Measurements from ENCODE around the gene CARS1. TPM values are rescaled to one million over a fixed set of nuclear protein-coding genes. Genes with fewer than 3 reads are reported as not detected.

Gene CARS1
- total and polyA plus RNA-seq, 2 experiments from 2014 or later, result 72.9 to 95.9 TPM

DNA sequence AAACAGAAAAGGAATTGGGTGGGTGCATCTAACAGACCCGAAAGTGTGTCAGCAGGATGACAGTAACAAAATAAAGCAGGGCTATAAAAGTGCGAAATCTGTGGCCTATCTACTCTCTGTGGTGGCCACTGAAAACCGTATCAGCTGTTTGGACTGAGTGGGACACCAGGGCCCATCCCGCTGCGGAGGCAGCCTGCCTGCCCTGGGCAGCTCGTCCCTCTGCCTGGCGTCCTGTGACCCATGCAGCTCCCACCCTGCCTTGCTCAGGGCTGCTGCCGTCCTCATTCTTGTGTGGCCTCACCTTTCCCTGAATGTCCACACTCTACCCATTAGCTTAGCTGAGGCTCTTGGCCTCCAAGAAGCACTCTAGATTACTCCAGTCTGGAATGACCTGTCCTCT, 30.4 kb downstream of the CARS1 start:
- Histone ChIP-seq H3K4me2 (no peak overlapping the region), H2AFZ (no peak overlapping the region), H4K20me1 (replicated peaks; ENCODE audit: insufficient read depth) (peaks cover 22% of the 10 kb centered on the region), H3K4me3 (no peak overlapping the region), H3K27ac (ENCODE audit: low read depth) (no peak overlapping the region), H3K27me3 (ENCODE audit: insufficient read depth) (no peaks in the 10 kb centered on the region), H3F3A (replicated peaks; ENCODE audit: low read depth) (no peaks in the 10 kb centered on the region), H3K9me2 (ENCODE audit: insufficient read depth) (no peaks in the 10 kb centered on the region), H3K4me1 (ENCODE audit: insufficient read depth) (no peaks in the 10 kb centered on the region), H3K36me3 (ENCODE audit: insufficient read depth) (peaks cover 38% of the 10 kb centered on the region), H3K79me2 (replicated peaks; ENCODE audit: insufficient read depth) (peaks cover 15% of the 10 kb centered on the region)
- DNase-seq (ENCODE audit: low spot score) (no peak), ATAC-seq (no peak)
- peaks cover 14% of the 10 kb centered on the region for H3K4me1 Mint-ChIP-seq
- H3K27me3 Mint-ChIP-seq (ENCODE audit: insufficient read depth, low read depth, poor library complexity), result peaks cover 12% of the 10 kb centered on the region
- H3K4me3 Mint-ChIP-seq, result no peak overlapping the region
- no peak for TF ChIP-seq POLR2AphosphoS5 (IDR thresholded peaks at IDR 0.05; ENCODE audit: low read depth)
- no peak for TF ChIP-seq NANOG (IDR thresholded peaks at IDR 0.05; ENCODE audit: borderline replicate concordance)
- no peak for TF ChIP-seq JUNB (IDR thresholded peaks at IDR 0.05; ENCODE audit: unreplicated experiment)
- TF ChIP-seq, protein P1, sequence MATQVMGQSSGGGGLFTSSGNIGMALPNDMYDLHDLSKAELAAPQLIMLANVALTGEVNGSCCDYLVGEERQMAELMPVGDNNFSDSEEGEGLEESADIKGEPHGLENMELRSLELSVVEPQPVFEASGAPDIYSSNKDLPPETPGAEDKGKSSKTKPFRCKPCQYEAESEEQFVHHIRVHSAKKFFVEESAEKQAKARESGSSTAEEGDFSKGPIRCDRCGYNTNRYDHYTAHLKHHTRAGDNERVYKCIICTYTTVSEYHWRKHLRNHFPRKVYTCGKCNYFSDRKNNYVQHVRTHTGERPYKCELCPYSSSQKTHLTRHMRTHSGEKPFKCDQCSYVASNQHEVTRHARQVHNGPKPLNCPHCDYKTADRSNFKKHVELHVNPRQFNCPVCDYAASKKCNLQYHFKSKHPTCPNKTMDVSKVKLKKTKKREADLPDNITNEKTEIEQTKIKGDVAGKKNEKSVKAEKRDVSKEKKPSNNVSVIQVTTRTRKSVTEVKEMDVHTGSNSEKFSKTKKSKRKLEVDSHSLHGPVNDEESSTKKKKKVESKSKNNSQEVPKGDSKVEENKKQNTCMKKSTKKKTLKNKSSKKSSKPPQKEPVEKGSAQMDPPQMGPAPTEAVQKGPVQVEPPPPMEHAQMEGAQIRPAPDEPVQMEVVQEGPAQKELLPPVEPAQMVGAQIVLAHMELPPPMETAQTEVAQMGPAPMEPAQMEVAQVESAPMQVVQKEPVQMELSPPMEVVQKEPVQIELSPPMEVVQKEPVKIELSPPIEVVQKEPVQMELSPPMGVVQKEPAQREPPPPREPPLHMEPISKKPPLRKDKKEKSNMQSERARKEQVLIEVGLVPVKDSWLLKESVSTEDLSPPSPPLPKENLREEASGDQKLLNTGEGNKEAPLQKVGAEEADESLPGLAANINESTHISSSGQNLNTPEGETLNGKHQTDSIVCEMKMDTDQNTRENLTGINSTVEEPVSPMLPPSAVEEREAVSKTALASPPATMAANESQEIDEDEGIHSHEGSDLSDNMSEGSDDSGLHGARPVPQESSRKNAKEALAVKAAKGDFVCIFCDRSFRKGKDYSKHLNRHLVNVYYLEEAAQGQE (IDR thresholded peaks at IDR 0.05; ENCODE audit: unreplicated experiment), result no peak
- no peak for TF ChIP-seq EZH2phosphoT487 (IDR thresholded peaks at IDR 0.05; ENCODE audit: unreplicated experiment)
- TF ChIP-seq, protein P2, sequence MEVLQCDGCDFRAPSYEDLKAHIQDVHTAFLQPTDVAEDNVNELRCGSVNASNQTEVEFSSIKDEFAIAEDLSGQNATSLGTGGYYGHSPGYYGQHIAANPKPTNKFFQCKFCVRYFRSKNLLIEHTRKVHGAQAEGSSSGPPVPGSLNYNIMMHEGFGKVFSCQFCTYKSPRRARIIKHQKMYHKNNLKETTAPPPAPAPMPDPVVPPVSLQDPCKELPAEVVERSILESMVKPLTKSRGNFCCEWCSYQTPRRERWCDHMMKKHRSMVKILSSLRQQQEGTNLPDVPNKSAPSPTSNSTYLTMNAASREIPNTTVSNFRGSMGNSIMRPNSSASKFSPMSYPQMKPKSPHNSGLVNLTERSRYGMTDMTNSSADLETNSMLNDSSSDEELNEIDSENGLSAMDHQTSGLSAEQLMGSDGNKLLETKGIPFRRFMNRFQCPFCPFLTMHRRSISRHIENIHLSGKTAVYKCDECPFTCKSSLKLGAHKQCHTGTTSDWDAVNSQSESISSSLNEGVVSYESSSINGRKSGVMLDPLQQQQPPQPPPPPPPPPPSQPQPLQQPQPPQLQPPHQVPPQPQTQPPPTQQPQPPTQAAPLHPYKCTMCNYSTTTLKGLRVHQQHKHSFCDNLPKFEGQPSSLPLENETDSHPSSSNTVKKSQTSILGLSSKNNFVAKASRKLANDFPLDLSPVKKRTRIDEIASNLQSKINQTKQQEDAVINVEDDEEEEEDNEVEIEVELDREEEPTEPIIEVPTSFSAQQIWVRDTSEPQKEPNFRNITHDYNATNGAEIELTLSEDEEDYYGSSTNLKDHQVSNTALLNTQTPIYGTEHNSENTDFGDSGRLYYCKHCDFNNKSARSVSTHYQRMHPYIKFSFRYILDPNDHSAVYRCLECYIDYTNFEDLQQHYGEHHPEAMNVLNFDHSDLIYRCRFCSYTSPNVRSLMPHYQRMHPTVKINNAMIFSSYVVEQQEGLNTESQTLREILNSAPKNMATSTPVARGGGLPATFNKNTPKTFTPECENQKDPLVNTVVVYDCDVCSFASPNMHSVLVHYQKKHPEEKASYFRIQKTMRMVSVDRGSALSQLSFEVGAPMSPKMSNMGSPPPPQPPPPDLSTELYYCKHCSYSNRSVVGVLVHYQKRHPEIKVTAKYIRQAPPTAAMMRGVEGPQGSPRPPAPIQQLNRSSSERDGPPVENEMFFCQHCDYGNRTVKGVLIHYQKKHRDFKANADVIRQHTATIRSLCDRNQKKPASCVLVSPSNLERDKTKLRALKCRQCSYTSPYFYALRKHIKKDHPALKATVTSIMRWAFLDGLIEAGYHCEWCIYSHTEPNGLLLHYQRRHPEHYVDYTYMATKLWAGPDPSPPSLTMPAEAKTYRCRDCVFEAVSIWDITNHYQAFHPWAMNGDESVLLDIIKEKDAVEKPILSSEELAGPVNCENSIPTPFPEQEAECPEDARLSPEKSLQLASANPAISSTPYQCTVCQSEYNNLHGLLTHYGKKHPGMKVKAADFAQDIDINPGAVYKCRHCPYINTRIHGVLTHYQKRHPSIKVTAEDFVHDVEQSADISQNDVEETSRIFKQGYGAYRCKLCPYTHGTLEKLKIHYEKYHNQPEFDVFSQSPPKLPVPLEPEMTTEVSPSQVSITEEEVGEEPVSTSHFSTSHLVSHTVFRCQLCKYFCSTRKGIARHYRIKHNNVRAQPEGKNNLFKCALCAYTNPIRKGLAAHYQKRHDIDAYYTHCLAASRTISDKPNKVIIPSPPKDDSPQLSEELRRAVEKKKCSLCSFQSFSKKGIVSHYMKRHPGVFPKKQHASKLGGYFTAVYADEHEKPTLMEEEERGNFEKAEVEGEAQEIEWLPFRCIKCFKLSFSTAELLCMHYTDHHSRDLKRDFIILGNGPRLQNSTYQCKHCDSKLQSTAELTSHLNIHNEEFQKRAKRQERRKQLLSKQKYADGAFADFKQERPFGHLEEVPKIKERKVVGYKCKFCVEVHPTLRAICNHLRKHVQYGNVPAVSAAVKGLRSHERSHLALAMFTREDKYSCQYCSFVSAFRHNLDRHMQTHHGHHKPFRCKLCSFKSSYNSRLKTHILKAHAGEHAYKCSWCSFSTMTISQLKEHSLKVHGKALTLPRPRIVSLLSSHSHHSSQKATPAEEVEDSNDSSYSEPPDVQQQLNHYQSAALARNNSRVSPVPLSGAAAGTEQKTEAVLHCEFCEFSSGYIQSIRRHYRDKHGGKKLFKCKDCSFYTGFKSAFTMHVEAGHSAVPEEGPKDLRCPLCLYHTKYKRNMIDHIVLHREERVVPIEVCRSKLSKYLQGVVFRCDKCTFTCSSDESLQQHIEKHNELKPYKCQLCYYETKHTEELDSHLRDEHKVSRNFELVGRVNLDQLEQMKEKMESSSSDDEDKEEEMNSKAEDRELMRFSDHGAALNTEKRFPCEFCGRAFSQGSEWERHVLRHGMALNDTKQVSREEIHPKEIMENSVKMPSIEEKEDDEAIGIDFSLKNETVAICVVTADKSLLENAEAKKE (CRISPR knock-in tag; IDR thresholded peaks at IDR 0.05), result no peak
- TF ChIP-seq, protein P3, sequence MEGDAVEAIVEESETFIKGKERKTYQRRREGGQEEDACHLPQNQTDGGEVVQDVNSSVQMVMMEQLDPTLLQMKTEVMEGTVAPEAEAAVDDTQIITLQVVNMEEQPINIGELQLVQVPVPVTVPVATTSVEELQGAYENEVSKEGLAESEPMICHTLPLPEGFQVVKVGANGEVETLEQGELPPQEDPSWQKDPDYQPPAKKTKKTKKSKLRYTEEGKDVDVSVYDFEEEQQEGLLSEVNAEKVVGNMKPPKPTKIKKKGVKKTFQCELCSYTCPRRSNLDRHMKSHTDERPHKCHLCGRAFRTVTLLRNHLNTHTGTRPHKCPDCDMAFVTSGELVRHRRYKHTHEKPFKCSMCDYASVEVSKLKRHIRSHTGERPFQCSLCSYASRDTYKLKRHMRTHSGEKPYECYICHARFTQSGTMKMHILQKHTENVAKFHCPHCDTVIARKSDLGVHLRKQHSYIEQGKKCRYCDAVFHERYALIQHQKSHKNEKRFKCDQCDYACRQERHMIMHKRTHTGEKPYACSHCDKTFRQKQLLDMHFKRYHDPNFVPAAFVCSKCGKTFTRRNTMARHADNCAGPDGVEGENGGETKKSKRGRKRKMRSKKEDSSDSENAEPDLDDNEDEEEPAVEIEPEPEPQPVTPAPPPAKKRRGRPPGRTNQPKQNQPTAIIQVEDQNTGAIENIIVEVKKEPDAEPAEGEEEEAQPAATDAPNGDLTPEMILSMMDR (conservative IDR thresholded peaks at IDR 0.05; ENCODE audit: low read depth in 2 of 2), result no peak
- no peak for TF ChIP-seq ZNF114 (CRISPR knock-in tag; IDR thresholded peaks at IDR 0.05)
- no peak for TF ChIP-seq ZNF331 (CRISPR knock-in tag; IDR thresholded peaks at IDR 0.05; ENCODE audit: low read depth)
- TF ChIP-seq EZH2 (IDR thresholded peaks at IDR 0.05; ENCODE audit: low read depth, unreplicated experiment), result no peak
- TF ChIP-seq, protein P4, sequence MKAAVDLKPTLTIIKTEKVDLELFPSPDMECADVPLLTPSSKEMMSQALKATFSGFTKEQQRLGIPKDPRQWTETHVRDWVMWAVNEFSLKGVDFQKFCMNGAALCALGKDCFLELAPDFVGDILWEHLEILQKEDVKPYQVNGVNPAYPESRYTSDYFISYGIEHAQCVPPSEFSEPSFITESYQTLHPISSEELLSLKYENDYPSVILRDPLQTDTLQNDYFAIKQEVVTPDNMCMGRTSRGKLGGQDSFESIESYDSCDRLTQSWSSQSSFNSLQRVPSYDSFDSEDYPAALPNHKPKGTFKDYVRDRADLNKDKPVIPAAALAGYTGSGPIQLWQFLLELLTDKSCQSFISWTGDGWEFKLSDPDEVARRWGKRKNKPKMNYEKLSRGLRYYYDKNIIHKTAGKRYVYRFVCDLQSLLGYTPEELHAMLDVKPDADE (IDR thresholded peaks at IDR 0.05), result no peak
- TF ChIP-seq CREB1 (CRISPR knock-in tag; IDR thresholded peaks at IDR 0.05; ENCODE audit: low read depth), result no peak
- no peak for TF ChIP-seq STAT1 (IDR thresholded peaks at IDR 0.05; ENCODE audit: unreplicated experiment)
- no peaks in the 10 kb centered on the region for H3K9me3 Mint-ChIP-seq
- no peak overlapping the region for H3K27ac Mint-ChIP-seq
- H3K36me3 Mint-ChIP-seq (ENCODE audit: low read depth), result peaks cover 88% of the 10 kb centered on the region

Measured in GM23338 (cell line).